HepG2 (cell line): Measurements from ENCODE around the gene ULK3. TPM values are rescaled to one million over a fixed set of nuclear protein-coding genes. Genes with fewer than 3 reads are reported as not detected.
A peak's percentile ranks its signal among the peaks of the same experiment; 100 is the strongest.

Source experiments
- ATAC-seq: fragments of 200-7000 bp; cut with Tn5 transposase; 3 replicates; pipeline ENCODE4 v1.9.1; 2020; ENCODE audit warnings: mild to moderate bottlenecking, moderate library complexity
- BruUV-seq: library from RNA; stranded (reverse); fragments of 400-500 nt; replicated peaks from 2 replicates; lab custom pipeline; 2021; lab: Mats Ljungman, UMichigan
- CTCF ChIA-PET: fragments of 300-600 bp; formaldehyde crosslinking; extraction: SDS; loops from one replicate; lab custom pipeline; 2021; ENCODE audit warnings: low total read pairs, inconsistent platforms, low intra/inter-chr PET ratio; lab: Yijun Ruan, JAX
- POLR2A ChIA-PET: fragments of 350-600 bp; sonication (Branson Sonifier 250); formaldehyde crosslinking; loops from one replicate; lab custom pipeline; 2020; ENCODE audit warnings: antibody characterized with exemption, inconsistent platforms; lab: Yijun Ruan, JAX
- DNase-seq: peaks from one replicate; pipeline ENCODE4 v3.0.0-alpha.2; 2015; ENCODE audit warnings: low spot score
- FAIRE-seq: peaks from 3 replicates; lab custom pipeline; 2011; peaks lifted over from hg19 to GRCh38; lab: Jason Lieb, UNC
- H2AFZ ChIP-seq: one replicate; pipeline ENCODE4 v1.6.1; 2011; ENCODE audit warnings: low read length, inconsistent platforms
- H3K27ac ChIP-seq: fragments of 300-600 bp; 3 replicates; pipeline ENCODE4 v1.8.0; 2011; ENCODE audit warnings: mixed run types, mild to moderate bottlenecking, mixed read lengths, low read length, inconsistent platforms; ENCODE audit not compliant: insufficient read depth; ENCODE audit errors: extremely low read length
- H3K27me3 ChIP-seq, 2 experiments: fragments of 200-600 bp in 1 of 2; 2 replicates in 1 of 2; 3 replicates in 1 of 2; pipeline versions ENCODE4 v1.6.0 to v1.8.0; 2011; ENCODE audit warnings: low read length in 2 of 2, mild to moderate bottlenecking in 2 of 2, moderate library complexity in 2 of 2, inconsistent platforms in 1 of 2; ENCODE audit not compliant: insufficient read depth in 2 of 2, control insufficient read depth in 1 of 2
- H3K36me3 ChIP-seq, 2 experiments: fragments of 200-600 bp in 1 of 2; replicated peaks in 1 of 2; 2 replicates in 1 of 2; 3 replicates in 1 of 2; pipeline versions ENCODE4 v1.5.1 to v1.8.0; 2011; ENCODE audit warnings: low read length in 2 of 2, inconsistent platforms in 1 of 2; ENCODE audit not compliant: insufficient read depth in 2 of 2, control insufficient read depth in 1 of 2
- H3K4me1 ChIP-seq: 2 replicates; pipeline ENCODE4 v1.5.1; 2012; ENCODE audit warnings: low read length, inconsistent platforms; ENCODE audit not compliant: insufficient read depth
- H3K4me2 ChIP-seq: 2 replicates; pipeline ENCODE4 v1.6.0; 2011; ENCODE audit warnings: low read depth, low read length, inconsistent platforms
- H3K4me3 ChIP-seq, 3 experiments: fragments of 200-600 bp in 1 of 3; sonication (generic), shearing (Covaris generic) in 1 of 3; replicated peaks in 1 of 3; 2 replicates each; pipeline ENCODE4 v1.5.1; 2011 to 2016; ENCODE audit warnings: low read length in 3 of 3, inconsistent platforms in 2 of 3, low read depth in 2 of 3, mild to moderate bottlenecking in 2 of 3, control low read depth in 1 of 3, mixed read lengths in 1 of 3; ENCODE audit not compliant: insufficient read depth in 1 of 3
- H3K79me2 ChIP-seq: one replicate; pipeline ENCODE4 v1.6.1; 2011; ENCODE audit warnings: low read length, inconsistent platforms; ENCODE audit not compliant: insufficient read depth
- H3K9ac ChIP-seq: 2 replicates; pipeline ENCODE4 v1.6.0; 2011; ENCODE audit warnings: mild to moderate bottlenecking, low read depth, low read length, inconsistent platforms; ENCODE audit not compliant: insufficient read depth
- H3K9me3 ChIP-seq: 2 replicates; pipeline ENCODE4 v1.5.1; 2012; ENCODE audit warnings: mild to moderate bottlenecking, low read length
- H4K20me1 ChIP-seq: 2 replicates; pipeline ENCODE4 v1.6.0; 2011; ENCODE audit warnings: inconsistent platforms, mild to moderate bottlenecking, low read length, moderate library complexity; ENCODE audit not compliant: insufficient read depth
- CENPX ChIP-seq: sonication (generic); formaldehyde crosslinking; IDR thresholded peaks from 2 replicates; pipeline ENCODE4 v1.9.0; 2021; ENCODE audit warnings: mild to moderate bottlenecking, missing genetic modification reagents, moderate library complexity
- DPF2 ChIP-seq: sonication (generic); formaldehyde crosslinking; IDR thresholded peaks from 2 replicates; pipeline ENCODE4 v1.4.0; 2020; ENCODE audit warnings: mild to moderate bottlenecking, low read depth, missing genetic modification reagents, borderline replicate concordance
- MED8 ChIP-seq: sonication (generic); formaldehyde crosslinking; IDR thresholded peaks from 2 replicates; pipeline ENCODE4 v1.8.1; 2023; ENCODE audit warnings: mild to moderate bottlenecking, missing genetic modification reagents; ENCODE audit not compliant: insufficient replicate concordance
- PHB2 ChIP-seq: fragments of 450-650 bp; IDR thresholded peaks from 2 replicates; pipeline ENCODE4 v1.6.1; 2018; ENCODE audit not compliant: partially characterized antibody
- PHF20 ChIP-seq: sonication (generic); formaldehyde crosslinking; IDR thresholded peaks from 2 replicates; pipeline ENCODE4 v1.5.0; 2020; ENCODE audit warnings: mild to moderate bottlenecking, missing genetic modification reagents
- PLRG1 ChIP-seq: fragments of 450-650 bp; conservative IDR thresholded peaks from 2 replicates; pipeline ENCODE4 v1.6.1; 2016
- RNF2 ChIP-seq: fragments of 450-650 bp; conservative IDR thresholded peaks from 2 replicates; pipeline ENCODE4 v1.6.1; 2016; ENCODE audit warnings: low read depth
- SAP130 ChIP-seq: IDR thresholded peaks from 2 replicates; pipeline ENCODE4 v1.6.1; 2016; ENCODE audit warnings: low read depth
- SRF ChIP-seq: IDR thresholded peaks from 2 replicates; pipeline ENCODE4 v1.6.1; 2011; ENCODE audit warnings: mild to moderate bottlenecking, low read depth, low read length, moderate library complexity
- SRY ChIP-seq: sonication (generic); formaldehyde crosslinking; IDR thresholded peaks from 2 replicates; pipeline ENCODE4 v1.8.0; 2022; ENCODE audit warnings: mild to moderate bottlenecking, missing genetic modification reagents
- ZFP62 ChIP-seq: sonication (generic); formaldehyde crosslinking; IDR thresholded peaks from 2 replicates; pipeline ENCODE4 v1.4.0; 2020; ENCODE audit warnings: missing genetic modification reagents
- ZNF253 ChIP-seq: sonication (generic); formaldehyde crosslinking; IDR thresholded peaks from 2 replicates; pipeline ENCODE4 v1.8.0; 2022; ENCODE audit warnings: mild to moderate bottlenecking, missing genetic modification reagents, borderline replicate concordance
- ZNF367 ChIP-seq: sonication (generic); formaldehyde crosslinking; IDR thresholded peaks from 2 replicates; pipeline ENCODE4 v1.4.0; 2020; ENCODE audit warnings: missing genetic modification reagents, borderline replicate concordance
- ZNF530 ChIP-seq: sonication (generic); formaldehyde crosslinking; IDR thresholded peaks from 2 replicates; pipeline ENCODE4 v1.5.0; 2020; ENCODE audit warnings: low read depth, mild to moderate bottlenecking, missing genetic modification reagents
- ZNF558 ChIP-seq: sonication (generic); formaldehyde crosslinking; IDR thresholded peaks from 2 replicates; pipeline ENCODE4 v1.9.0; 2022; ENCODE audit warnings: mild to moderate bottlenecking, missing genetic modification reagents, borderline replicate concordance
- ZNF737 ChIP-seq: sonication (generic); formaldehyde crosslinking; IDR thresholded peaks from 2 replicates; pipeline ENCODE4 v1.5.0; 2020; ENCODE audit warnings: missing genetic modification reagents, mild to moderate bottlenecking, borderline replicate concordance
- WGBS: methylation state at CpG from one replicate; pipeline ENCODE4 v1.1.6; 2017; ENCODE audit warnings: low lambda C conversion rate; 5-methylcytosine and 5-hydroxymethylcytosine counted together
- in situ Hi-C: cut with HindIII; loops from 2 replicates; pipeline ENCODE4 v1.10.0; 2017; ENCODE audit warnings: low pct_unique_long_range_greater_than_20kb; ENCODE audit not compliant: extremely low pct_ligation_motif_present
- intact Hi-C: fragments of 100-400 bp; cut with micrococcal nuclease; formaldehyde crosslinking; loops from one replicate; pipeline ENCODE4 v1.10.0; 2022; ENCODE audit not compliant: unreplicated experiment
- polyA plus RNA-seq, 8 experiments: library from polyadenylated mRNA; depleted of rRNA in 3 of 8; stranded (reverse) in 7 of 8; unstranded in 1 of 8; fragments of >200 nt; fragmentation: Illumina TruSeq in 4 of 8; extraction: Trizol in 4 of 8; gene quantifications; 2 replicates each; pipeline versions ENCODE4 v1.2.1 to v1.2.3, GENCODE V29; 2011 to 2016; ENCODE audit warnings: low read depth in 4 of 8, missing spikeins in 1 of 8, mixed read lengths in 1 of 8; ENCODE audit not compliant: insufficient read depth in 1 of 8
- total RNA-seq, 5 experiments: library from RNA; depleted of rRNA; stranded (reverse); fragments of >200 nt; fragmentation: Illumina TruSeq; extraction: Trizol; gene quantifications; 2 replicates each; pipeline ENCODE4 v1.2.3, GENCODE V29; 2016; ENCODE audit warnings: low read depth in 1 of 5
- TF ChIP-seq, protein P1 (sequence below): sonication (generic); formaldehyde crosslinking; IDR thresholded peaks from 2 replicates; pipeline ENCODE4 v1.9.0; 2022; ENCODE audit warnings: missing genetic modification reagents, mild to moderate bottlenecking, borderline replicate concordance
- TF ChIP-seq, protein P2 (sequence below): conservative IDR thresholded peaks from 2 replicates; pipeline ENCODE4 v1.6.1; 2018; ENCODE audit warnings: missing genetic modification reagents
- TF ChIP-seq, protein P3 (sequence below): sonication (generic); formaldehyde crosslinking; IDR thresholded peaks from 2 replicates; pipeline ENCODE4 v1.4.0; 2020; ENCODE audit warnings: mild to moderate bottlenecking, missing genetic modification reagents

ULK3 gene
- total and polyA plus RNA-seq, 2 of the 13 experiments (the other 11 are each of a cell fraction or from before 2014, with no cell fraction given), result 15.2 to 23.7 TPM

DNA sequence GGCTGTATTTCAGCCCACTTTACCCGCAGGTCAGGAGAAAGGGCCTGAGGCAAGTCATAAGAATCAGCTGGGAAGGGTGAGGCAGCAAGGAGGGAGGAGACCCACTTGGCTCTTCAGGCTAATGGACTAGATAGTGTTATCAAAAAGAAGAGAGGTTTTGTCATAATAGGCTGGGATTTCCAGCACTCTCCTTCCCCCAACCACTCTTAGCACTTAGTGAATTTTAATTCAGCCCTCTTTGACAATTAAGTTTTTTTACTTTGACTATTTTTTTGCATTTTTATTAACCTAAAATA lies 47.7 kb upstream of the ULK3 start (continued):
- TF ChIP-seq SRF (no peak), SRY (CRISPR knock-in tag) (no peak), CENPX (no peak), ZNF737 (CRISPR knock-in tag) (no peak), ZNF367 (CRISPR knock-in tag) (no peak), ZNF253 (CRISPR knock-in tag) (no peak), ZFP62 (CRISPR knock-in tag) (no peak), ZNF530 (CRISPR knock-in tag) (no peak), PHB2 (no peak), DPF2 (CRISPR knock-in tag) (no peak), ZNF558 (CRISPR knock-in tag) (0 out of 2 replicates have a peak, but pooled peaks have one; percentile 45)

DNA sequence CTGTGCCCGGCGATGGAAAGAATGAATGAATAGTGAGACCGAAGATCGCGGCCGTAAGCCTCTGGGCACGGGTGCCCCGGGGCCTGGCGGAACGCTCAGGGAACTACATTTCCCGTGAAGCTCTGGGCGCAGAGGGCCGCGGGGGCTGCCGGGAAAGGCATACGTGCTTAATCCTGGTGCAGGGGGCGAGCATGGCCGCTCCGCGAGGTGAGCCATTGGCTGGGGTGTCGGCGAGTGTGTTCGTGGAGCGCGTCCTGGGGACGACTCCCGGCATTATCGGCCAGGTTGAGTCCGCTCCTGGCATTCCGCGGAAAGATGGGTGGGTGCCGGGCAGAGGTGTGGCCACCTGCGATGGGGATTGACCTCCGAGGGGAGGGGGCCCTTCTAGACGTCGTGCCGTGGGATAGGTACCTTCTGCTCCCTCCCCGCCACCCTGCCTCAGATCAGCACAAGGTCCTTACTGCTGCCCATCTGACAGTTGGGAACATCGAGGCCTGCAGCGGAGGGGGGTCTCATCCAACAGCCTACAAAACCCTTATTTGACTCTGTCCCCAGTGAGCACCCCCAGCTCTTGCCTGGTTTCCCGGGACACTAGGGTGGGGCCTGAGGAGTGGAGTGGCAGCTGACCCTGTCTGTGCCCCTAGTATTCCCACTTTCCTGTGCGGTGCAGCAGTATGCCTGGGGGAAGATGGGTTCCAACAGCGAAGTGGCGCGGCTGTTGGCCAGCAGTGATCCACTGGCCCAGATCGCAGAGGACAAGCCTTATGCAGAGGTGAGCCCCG lies 47.1 kb upstream of the ULK3 start, which contains the start of gene MPI:
Gene MPI, plus strand, starts transcription at position 160 of the 782 bp plus-strand sequence. Its CDS starts 32 bp downstream, at position 192.
- no peaks in the 10 kb centered on the region; a peak in 1 of 5 replicates for H3K27me3 ChIP-seq
- intact Hi-C loops, result no loop called here
- TSS peak; percentile 84 for BruUV-seq
- peak within 1 kb of the TSS; percentile 84 for H3K4me2 ChIP-seq
- peak within 1 kb of the TSS; percentile 95 for H3K9ac ChIP-seq
- POLR2A ChIA-PET, result interaction anchor here (1.0 to 3.3 kb wide), 9 partner anchors 8 to 71 kb away, joined by 3 to 23 read pairs (median 4); partner anchors contain the start of genes FAM219B and SCAMP2
- in situ Hi-C loops, result no loop called here
- H3K4me3 ChIP-seq, result peak within 1 kb of the TSS; percentile 73 to 99 (median 94)
- ATAC-seq (peak; percentile 96), FAIRE-seq (peak; percentile 32), DNase-seq (peak; percentile 75)
- CTCF ChIA-PET, result no interaction called here
- peaks cover 31% of the 10 kb centered on the region for H3K4me1 ChIP-seq
- peak within 1 kb of the TSS; percentile 70 for H3K27ac ChIP-seq
- 0% methylated on average over 7 of the region's 47 CpGs for WGBS
- peaks cover 11 to 15% of the 10 kb centered on the region in 2 experiments; a peak in 4 of 5 replicates for H3K36me3 ChIP-seq
- peaks cover 11% of the 10 kb centered on the region for H3K79me2 ChIP-seq
- H3K9me3 ChIP-seq, result no peaks in the 10 kb centered on the region
- H2AFZ ChIP-seq, result peak within 1 kb of the TSS; percentile 78
- no peaks in the 10 kb centered on the region; the same call in 1 of the 2 replicates for H4K20me1 ChIP-seq
- TF ChIP-seq, protein P1, sequence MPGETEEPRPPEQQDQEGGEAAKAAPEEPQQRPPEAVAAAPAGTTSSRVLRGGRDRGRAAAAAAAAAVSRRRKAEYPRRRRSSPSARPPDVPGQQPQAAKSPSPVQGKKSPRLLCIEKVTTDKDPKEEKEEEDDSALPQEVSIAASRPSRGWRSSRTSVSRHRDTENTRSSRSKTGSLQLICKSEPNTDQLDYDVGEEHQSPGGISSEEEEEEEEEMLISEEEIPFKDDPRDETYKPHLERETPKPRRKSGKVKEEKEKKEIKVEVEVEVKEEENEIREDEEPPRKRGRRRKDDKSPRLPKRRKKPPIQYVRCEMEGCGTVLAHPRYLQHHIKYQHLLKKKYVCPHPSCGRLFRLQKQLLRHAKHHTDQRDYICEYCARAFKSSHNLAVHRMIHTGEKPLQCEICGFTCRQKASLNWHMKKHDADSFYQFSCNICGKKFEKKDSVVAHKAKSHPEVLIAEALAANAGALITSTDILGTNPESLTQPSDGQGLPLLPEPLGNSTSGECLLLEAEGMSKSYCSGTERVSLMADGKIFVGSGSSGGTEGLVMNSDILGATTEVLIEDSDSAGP, result peak; percentile 88
- TF ChIP-seq SAP130 (CRISPR knock-in tag), result peak; percentile 85
- TF ChIP-seq MED8 (CRISPR knock-in tag), result peak; percentile 82
- TF ChIP-seq, protein P2, sequence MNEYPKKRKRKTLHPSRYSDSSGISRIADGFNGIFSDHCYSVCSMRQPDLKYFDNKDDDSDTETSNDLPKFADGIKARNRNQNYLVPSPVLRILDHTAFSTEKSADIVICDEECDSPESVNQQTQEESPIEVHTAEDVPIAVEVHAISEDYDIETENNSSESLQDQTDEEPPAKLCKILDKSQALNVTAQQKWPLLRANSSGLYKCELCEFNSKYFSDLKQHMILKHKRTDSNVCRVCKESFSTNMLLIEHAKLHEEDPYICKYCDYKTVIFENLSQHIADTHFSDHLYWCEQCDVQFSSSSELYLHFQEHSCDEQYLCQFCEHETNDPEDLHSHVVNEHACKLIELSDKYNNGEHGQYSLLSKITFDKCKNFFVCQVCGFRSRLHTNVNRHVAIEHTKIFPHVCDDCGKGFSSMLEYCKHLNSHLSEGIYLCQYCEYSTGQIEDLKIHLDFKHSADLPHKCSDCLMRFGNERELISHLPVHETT, result peak; percentile 69
- TF ChIP-seq, protein P3, sequence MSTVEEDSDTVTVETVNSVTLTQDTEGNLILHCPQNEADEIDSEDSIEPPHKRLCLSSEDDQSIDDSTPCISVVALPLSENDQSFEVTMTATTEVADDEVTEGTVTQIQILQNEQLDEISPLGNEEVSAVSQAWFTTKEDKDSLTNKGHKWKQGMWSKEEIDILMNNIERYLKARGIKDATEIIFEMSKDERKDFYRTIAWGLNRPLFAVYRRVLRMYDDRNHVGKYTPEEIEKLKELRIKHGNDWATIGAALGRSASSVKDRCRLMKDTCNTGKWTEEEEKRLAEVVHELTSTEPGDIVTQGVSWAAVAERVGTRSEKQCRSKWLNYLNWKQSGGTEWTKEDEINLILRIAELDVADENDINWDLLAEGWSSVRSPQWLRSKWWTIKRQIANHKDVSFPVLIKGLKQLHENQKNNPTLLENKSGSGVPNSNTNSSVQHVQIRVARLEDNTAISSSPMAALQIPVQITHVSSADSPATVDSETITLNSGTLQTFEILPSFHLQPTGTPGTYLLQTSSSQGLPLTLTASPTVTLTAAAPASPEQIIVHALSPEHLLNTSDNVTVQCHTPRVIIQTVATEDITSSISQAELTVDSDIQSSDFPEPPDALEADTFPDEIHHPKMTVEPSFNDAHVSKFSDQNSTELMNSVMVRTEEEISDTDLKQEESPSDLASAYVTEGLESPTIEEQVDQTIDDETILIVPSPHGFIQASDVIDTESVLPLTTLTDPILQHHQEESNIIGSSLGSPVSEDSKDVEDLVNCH (CRISPR knock-in tag), result 0 out of 2 replicates have a peak, but pooled peaks have one; percentile 71
- 0 out of 2 replicates have a peak, but pooled peaks have one; percentile 51 for TF ChIP-seq PHF20 (CRISPR knock-in tag)
- TF ChIP-seq PLRG1, result no peak
- TF ChIP-seq RNF2, result no peak
